Measurements from ENCODE around the gene MLLT10.

Gene MLLT10

GRCh38 chr10:21728618-21729017 is 194.6 kb downstream of the MLLT10 start:
- H3K4me1 ChIP-seq (ENCODE audit: control insufficient read depth, insufficient read depth, low read length), result 0 out of 2 replicates have a peak, but pooled peaks cover 3% of the 10 kb centered on the region
- H3K27ac ChIP-seq (ENCODE audit: low read length), result no peak overlapping the region
- H3K9me3 ChIP-seq (ENCODE audit: control insufficient read depth, insufficient read depth, low read length), result no peaks in the 10 kb centered on the region
- DNase-seq (ENCODE audit: low read depth, low spot score), result no peak
- no peak overlapping the region for H3K4me3 ChIP-seq (ENCODE audit: low read length)
- no CpG with 5 or more reads among the region's 3 CpGs for WGBS (ENCODE audit: insufficient coverage, insufficient read length)
- peaks cover under 1% of the 10 kb centered on the region; the same call in 1 of the 2 replicates for H3K36me3 ChIP-seq (ENCODE audit: control insufficient read depth, insufficient read depth, low read length)
- no peaks in the 10 kb centered on the region for H3K27me3 ChIP-seq (ENCODE audit: control insufficient read depth, insufficient read depth, low read length)

- Histone ChIP-seq H3K9me3 (ENCODE audit: control insufficient read depth, insufficient read depth, low read length) (no peaks in the 10 kb centered on the region), H3K27me3 (ENCODE audit: control insufficient read depth, insufficient read depth, low read length) (no peaks in the 10 kb centered on the region), H3K4me3 (ENCODE audit: low read length) (no peak overlapping the region), H3K4me1 (ENCODE audit: control insufficient read depth, insufficient read depth, low read length) (no peaks in the 10 kb centered on the region), H3K27ac (ENCODE audit: low read length) (no peak overlapping the region), H3K36me3 (ENCODE audit: control insufficient read depth, insufficient read depth, low read length) (peaks cover 8% of the 10 kb centered on the region; the same call in 1 of the 2 replicates)
- peak; percentile 83 for DNase-seq (ENCODE audit: low read depth, low spot score)
- WGBS (ENCODE audit: insufficient coverage, insufficient read length), result no CpG with 5 or more reads among the region's 10 CpGs
Observed at GRCh38 chr10:21732067-21732772, 198.2 kb downstream of the MLLT10 start.

- H3K36me3 ChIP-seq (ENCODE audit: control insufficient read depth, insufficient read depth, low read length), result peaks cover 11% of the 10 kb centered on the region; the same call in 1 of the 2 replicates
Observed at GRCh38 chr10:21733710-21734109, 199.7 kb downstream of the MLLT10 start.

GRCh38 chr10:21737106-21737505 is 203.1 kb downstream of the MLLT10 start:
- Histone ChIP-seq H3K4me3 (ENCODE audit: low read length) (no peak overlapping the region), H3K27ac (ENCODE audit: low read length) (no peak overlapping the region), H3K27me3 (ENCODE audit: control insufficient read depth, insufficient read depth, low read length) (no peaks in the 10 kb centered on the region), H3K4me1 (ENCODE audit: control insufficient read depth, insufficient read depth, low read length) (no peaks in the 10 kb centered on the region), H3K9me3 (ENCODE audit: control insufficient read depth, insufficient read depth, low read length) (no peaks in the 10 kb centered on the region), H3K36me3 (ENCODE audit: control insufficient read depth, insufficient read depth, low read length) (peaks cover 12% of the 10 kb centered on the region; the same call in 1 of the 2 replicates)
- no CpG with 5 or more reads among the region's 4 CpGs for WGBS (ENCODE audit: insufficient coverage, insufficient read length)
- DNase-seq (ENCODE audit: low read depth, low spot score), result no peak

More at GRCh38 chr10:21733710-21734109, 199.7 kb downstream of the MLLT10 start:
- Histone ChIP-seq H3K4me3 (ENCODE audit: low read length) (no peak overlapping the region), H3K27me3 (ENCODE audit: control insufficient read depth, insufficient read depth, low read length) (no peaks in the 10 kb centered on the region), H3K27ac (ENCODE audit: low read length) (no peak overlapping the region), H3K4me1 (ENCODE audit: control insufficient read depth, insufficient read depth, low read length) (no peaks in the 10 kb centered on the region), H3K9me3 (ENCODE audit: control insufficient read depth, insufficient read depth, low read length) (no peaks in the 10 kb centered on the region)
- no CpG with 5 or more reads among the region's 6 CpGs for WGBS (ENCODE audit: insufficient coverage, insufficient read length)
- DNase-seq (ENCODE audit: low read depth, low spot score), result no peak

GRCh38 chr10:21740989-21741388 is 207.0 kb downstream of the MLLT10 start:
- H3K36me3 ChIP-seq (ENCODE audit: control insufficient read depth, insufficient read depth, low read length), result peaks cover 9% of the 10 kb centered on the region; the same call in 1 of the 2 replicates
- H3K4me1 ChIP-seq (ENCODE audit: control insufficient read depth, insufficient read depth, low read length), result 0 out of 2 replicates have a peak, but pooled peaks cover under 1% of the 10 kb centered on the region
- WGBS (ENCODE audit: insufficient coverage, insufficient read length), result no CpG with 5 or more reads among the region's 4 CpGs
- no peaks in the 10 kb centered on the region for H3K9me3 ChIP-seq (ENCODE audit: control insufficient read depth, insufficient read depth, low read length)
- no peak overlapping the region for H3K27ac ChIP-seq (ENCODE audit: low read length)
- H3K27me3 ChIP-seq (ENCODE audit: control insufficient read depth, insufficient read depth, low read length), result no peaks in the 10 kb centered on the region
- no peak for DNase-seq (ENCODE audit: low read depth, low spot score)
- no peak overlapping the region for H3K4me3 ChIP-seq (ENCODE audit: low read length)

- Histone ChIP-seq H3K36me3 (ENCODE audit: control insufficient read depth, insufficient read depth, low read length) (peaks cover 9% of the 10 kb centered on the region; the same call in 1 of the 2 replicates), H3K27me3 (ENCODE audit: control insufficient read depth, insufficient read depth, low read length) (no peaks in the 10 kb centered on the region), H3K27ac (ENCODE audit: low read length) (no peak overlapping the region), H3K4me3 (ENCODE audit: low read length) (no peak overlapping the region), H3K9me3 (ENCODE audit: control insufficient read depth, insufficient read depth, low read length) (no peaks in the 10 kb centered on the region), H3K4me1 (ENCODE audit: control insufficient read depth, insufficient read depth, low read length) (0 out of 2 replicates have a peak, but pooled peaks cover 3% of the 10 kb centered on the region)
- no CpG with 5 or more reads among the region's 5 CpGs for WGBS (ENCODE audit: insufficient coverage, insufficient read length)
- DNase-seq (ENCODE audit: low read depth, low spot score), result no peak
Observed at GRCh38 chr10:21742740-21743412, 208.8 kb downstream of the MLLT10 start.

GRCh38 chr10:21744223-21744622 is 210.2 kb downstream of the MLLT10 start:
- no CpG with 5 or more reads among the region's 11 CpGs for WGBS (ENCODE audit: insufficient coverage, insufficient read length)
- Histone ChIP-seq H3K27ac (ENCODE audit: low read length) (no peak overlapping the region), H3K4me3 (ENCODE audit: low read length) (no peak overlapping the region), H3K36me3 (ENCODE audit: control insufficient read depth, insufficient read depth, low read length) (peaks cover 4% of the 10 kb centered on the region; the same call in 1 of the 2 replicates), H3K9me3 (ENCODE audit: control insufficient read depth, insufficient read depth, low read length) (no peaks in the 10 kb centered on the region), H3K27me3 (ENCODE audit: control insufficient read depth, insufficient read depth, low read length) (no peaks in the 10 kb centered on the region), H3K4me1 (ENCODE audit: control insufficient read depth, insufficient read depth, low read length) (0 out of 2 replicates have a peak, but pooled peaks cover 4% of the 10 kb centered on the region)
- DNase-seq (ENCODE audit: low read depth, low spot score), result no peak

- peaks cover 4% of the 10 kb centered on the region; the same call in 1 of the 2 replicates for H3K36me3 ChIP-seq (ENCODE audit: control insufficient read depth, insufficient read depth, low read length)
- no CpG with 5 or more reads among the region's 6 CpGs for WGBS (ENCODE audit: insufficient coverage, insufficient read length)
- no peak for DNase-seq (ENCODE audit: low read depth, low spot score)
- no peak overlapping the region for H3K27ac ChIP-seq (ENCODE audit: low read length)
- H3K27me3 ChIP-seq (ENCODE audit: control insufficient read depth, insufficient read depth, low read length), result no peaks in the 10 kb centered on the region
- H3K9me3 ChIP-seq (ENCODE audit: control insufficient read depth, insufficient read depth, low read length), result no peaks in the 10 kb centered on the region
- H3K4me1 ChIP-seq (ENCODE audit: control insufficient read depth, insufficient read depth, low read length), result peaks cover 8% of the 10 kb centered on the region
- H3K4me3 ChIP-seq (ENCODE audit: low read length), result no peak overlapping the region
Observed at GRCh38 chr10:21746118-21746517, 212.1 kb downstream of the MLLT10 start.

GRCh38 chr10:21747809-21748208 is 213.8 kb downstream of the MLLT10 start:
- H3K4me3 ChIP-seq (ENCODE audit: low read length), result no peak overlapping the region
- peaks cover 16% of the 10 kb centered on the region for H3K4me1 ChIP-seq (ENCODE audit: control insufficient read depth, insufficient read depth, low read length)
- WGBS (ENCODE audit: insufficient coverage, insufficient read length), result no CpG with 5 or more reads among the region's 4 CpGs
- H3K27me3 ChIP-seq (ENCODE audit: control insufficient read depth, insufficient read depth, low read length), result no peaks in the 10 kb centered on the region
- no peaks in the 10 kb centered on the region for H3K9me3 ChIP-seq (ENCODE audit: control insufficient read depth, insufficient read depth, low read length)
- no peak overlapping the region for H3K27ac ChIP-seq (ENCODE audit: low read length)
- no peak for DNase-seq (ENCODE audit: low read depth, low spot score)
- H3K36me3 ChIP-seq (ENCODE audit: control insufficient read depth, insufficient read depth, low read length), result peaks cover 4% of the 10 kb centered on the region; the same call in 1 of the 2 replicates

- no peak for DNase-seq (ENCODE audit: low read depth, low spot score)
- Histone ChIP-seq H3K4me3 (ENCODE audit: low read length) (no peak overlapping the region), H3K27ac (ENCODE audit: low read length) (no peak overlapping the region), H3K36me3 (ENCODE audit: control insufficient read depth, insufficient read depth, low read length) (no peaks in the 10 kb centered on the region), H3K9me3 (ENCODE audit: control insufficient read depth, insufficient read depth, low read length) (no peaks in the 10 kb centered on the region), H3K4me1 (ENCODE audit: control insufficient read depth, insufficient read depth, low read length) (peaks cover 18% of the 10 kb centered on the region), H3K27me3 (ENCODE audit: control insufficient read depth, insufficient read depth, low read length) (no peaks in the 10 kb centered on the region)
- WGBS (ENCODE audit: insufficient coverage, insufficient read length), result no CpG with 5 or more reads among the region's 3 CpGs
Observed at GRCh38 chr10:21749788-21750187, 215.8 kb downstream of the MLLT10 start.

Data from iPS DF 6.9 (cell line).